HepG2 (cell line): ENCODE data around the gene ARHGEF4. TPM values are rescaled to one million over a fixed set of nuclear protein-coding genes. Genes with fewer than 3 reads are reported as not detected.

Source experiments
- ATAC-seq: fragments of 200-7000 bp; cut with Tn5 transposase; 3 replicates; pipeline ENCODE4 v1.9.1; 2020; ENCODE audit warnings: mild to moderate bottlenecking, moderate library complexity
- BruUV-seq: library from RNA; stranded (reverse); fragments of 400-500 nt; replicated peaks from 2 replicates; lab custom pipeline; 2021; lab: Mats Ljungman, UMichigan
- CTCF ChIA-PET: fragments of 300-600 bp; formaldehyde crosslinking; extraction: SDS; loops from one replicate; lab custom pipeline; 2021; ENCODE audit warnings: low total read pairs, inconsistent platforms, low intra/inter-chr PET ratio; lab: Yijun Ruan, JAX
- POLR2A ChIA-PET: fragments of 350-600 bp; sonication (Branson Sonifier 250); formaldehyde crosslinking; loops from one replicate; lab custom pipeline; 2020; ENCODE audit warnings: antibody characterized with exemption, inconsistent platforms; lab: Yijun Ruan, JAX
- DNase-seq: peaks from one replicate; pipeline ENCODE4 v3.0.0-alpha.2; 2015; ENCODE audit warnings: low spot score
- FAIRE-seq: peaks from 3 replicates; lab custom pipeline; 2011; peaks lifted over from hg19 to GRCh38; lab: Jason Lieb, UNC
- H2AFZ ChIP-seq: one replicate; pipeline ENCODE4 v1.6.1; 2011; ENCODE audit warnings: low read length, inconsistent platforms
- H3K27ac ChIP-seq: fragments of 300-600 bp; 3 replicates; pipeline ENCODE4 v1.8.0; 2011; ENCODE audit warnings: mixed run types, mild to moderate bottlenecking, mixed read lengths, low read length, inconsistent platforms; ENCODE audit not compliant: insufficient read depth; ENCODE audit errors: extremely low read length
- H3K27me3 ChIP-seq, 2 experiments: fragments of 200-600 bp in 1 of 2; 2 replicates in 1 of 2; 3 replicates in 1 of 2; pipeline versions ENCODE4 v1.6.0 to v1.8.0; 2011; ENCODE audit warnings: low read length in 2 of 2, mild to moderate bottlenecking in 2 of 2, moderate library complexity in 2 of 2, inconsistent platforms in 1 of 2; ENCODE audit not compliant: insufficient read depth in 2 of 2, control insufficient read depth in 1 of 2
- H3K36me3 ChIP-seq, 2 experiments: fragments of 200-600 bp in 1 of 2; replicated peaks in 1 of 2; 2 replicates in 1 of 2; 3 replicates in 1 of 2; pipeline versions ENCODE4 v1.5.1 to v1.8.0; 2011; ENCODE audit warnings: low read length in 2 of 2, inconsistent platforms in 1 of 2; ENCODE audit not compliant: insufficient read depth in 2 of 2, control insufficient read depth in 1 of 2
- H3K4me1 ChIP-seq: 2 replicates; pipeline ENCODE4 v1.5.1; 2012; ENCODE audit warnings: low read length, inconsistent platforms; ENCODE audit not compliant: insufficient read depth
- H3K4me2 ChIP-seq: 2 replicates; pipeline ENCODE4 v1.6.0; 2011; ENCODE audit warnings: low read depth, low read length, inconsistent platforms
- H3K4me3 ChIP-seq, 3 experiments: fragments of 200-600 bp in 1 of 3; sonication (generic), shearing (Covaris generic) in 1 of 3; replicated peaks in 1 of 3; 2 replicates each; pipeline ENCODE4 v1.5.1; 2011 to 2016; ENCODE audit warnings: low read length in 3 of 3, inconsistent platforms in 2 of 3, low read depth in 2 of 3, mild to moderate bottlenecking in 2 of 3, control low read depth in 1 of 3, mixed read lengths in 1 of 3; ENCODE audit not compliant: insufficient read depth in 1 of 3
- H3K79me2 ChIP-seq: one replicate; pipeline ENCODE4 v1.6.1; 2011; ENCODE audit warnings: low read length, inconsistent platforms; ENCODE audit not compliant: insufficient read depth
- H3K9ac ChIP-seq: 2 replicates; pipeline ENCODE4 v1.6.0; 2011; ENCODE audit warnings: mild to moderate bottlenecking, low read depth, low read length, inconsistent platforms; ENCODE audit not compliant: insufficient read depth
- H3K9me3 ChIP-seq: 2 replicates; pipeline ENCODE4 v1.5.1; 2012; ENCODE audit warnings: mild to moderate bottlenecking, low read length
- H4K20me1 ChIP-seq: 2 replicates; pipeline ENCODE4 v1.6.0; 2011; ENCODE audit warnings: inconsistent platforms, mild to moderate bottlenecking, low read length, moderate library complexity; ENCODE audit not compliant: insufficient read depth
- IRX3 ChIP-seq: sonication (generic); formaldehyde crosslinking; IDR thresholded peaks from 2 replicates; pipeline ENCODE4 v1.8.1; 2023; ENCODE audit warnings: mild to moderate bottlenecking, low read depth, missing genetic modification reagents, borderline replicate concordance
- MEIS1 ChIP-seq: sonication (generic); formaldehyde crosslinking; IDR thresholded peaks from 2 replicates; pipeline ENCODE4 v1.9.0; 2021; ENCODE audit warnings: mild to moderate bottlenecking, missing genetic modification reagents, moderate library complexity, borderline replicate concordance
- RORA ChIP-seq: sonication (generic); formaldehyde crosslinking; IDR thresholded peaks from 2 replicates; pipeline ENCODE4 v1.5.0; 2020; ENCODE audit warnings: mild to moderate bottlenecking, missing genetic modification reagents, moderate library complexity
- SNRNP70 ChIP-seq: fragments of 200-400 bp; formaldehyde crosslinking; IDR thresholded peaks from 2 replicates; pipeline ENCODE4 v1.6.1; 2017; ENCODE audit warnings: mild to moderate bottlenecking, low read depth, low read length, moderate library complexity
- TBP ChIP-seq: sonication (generic); formaldehyde crosslinking; IDR thresholded peaks from 2 replicates; pipeline ENCODE4 v1.5.0; 2020; ENCODE audit warnings: missing genetic modification reagents
- ZNF121 ChIP-seq: sonication (generic); formaldehyde crosslinking; IDR thresholded peaks from 2 replicates; pipeline ENCODE4 v1.5.0; 2020; ENCODE audit warnings: mild to moderate bottlenecking, missing genetic modification reagents
- ZNF292 ChIP-seq: sonication (generic); formaldehyde crosslinking; IDR thresholded peaks from 2 replicates; pipeline ENCODE4 v1.8.1; 2022; ENCODE audit warnings: mild to moderate bottlenecking, low read depth, missing genetic modification reagents, borderline replicate concordance
- ZNF30 ChIP-seq: sonication (generic); formaldehyde crosslinking; IDR thresholded peaks from 2 replicates; pipeline ENCODE4 v1.5.0; 2020; ENCODE audit warnings: mild to moderate bottlenecking, missing genetic modification reagents
- WGBS: methylation state at CpG from one replicate; pipeline ENCODE4 v1.1.6; 2017; ENCODE audit warnings: low lambda C conversion rate; 5-methylcytosine and 5-hydroxymethylcytosine counted together
- in situ Hi-C: cut with HindIII; loops from 2 replicates; pipeline ENCODE4 v1.10.0; 2017; ENCODE audit warnings: low pct_unique_long_range_greater_than_20kb; ENCODE audit not compliant: extremely low pct_ligation_motif_present
- intact Hi-C: fragments of 100-400 bp; cut with micrococcal nuclease; formaldehyde crosslinking; loops from one replicate; pipeline ENCODE4 v1.10.0; 2022; ENCODE audit not compliant: unreplicated experiment
- polyA plus RNA-seq, 8 experiments: library from polyadenylated mRNA; depleted of rRNA in 3 of 8; stranded (reverse) in 7 of 8; unstranded in 1 of 8; fragments of >200 nt; fragmentation: Illumina TruSeq in 4 of 8; extraction: Trizol in 4 of 8; gene quantifications; 2 replicates each; pipeline versions ENCODE4 v1.2.1 to v1.2.3, GENCODE V29; 2011 to 2016; ENCODE audit warnings: low read depth in 4 of 8, missing spikeins in 1 of 8, mixed read lengths in 1 of 8; ENCODE audit not compliant: insufficient read depth in 1 of 8
- total RNA-seq, 5 experiments: library from RNA; depleted of rRNA; stranded (reverse); fragments of >200 nt; fragmentation: Illumina TruSeq; extraction: Trizol; gene quantifications; 2 replicates each; pipeline ENCODE4 v1.2.3, GENCODE V29; 2016; ENCODE audit warnings: low read depth in 1 of 5
- TF ChIP-seq, protein P1 (sequence below): sonication (generic); formaldehyde crosslinking; IDR thresholded peaks from 2 replicates; pipeline ENCODE4 v1.4.0; 2020; ENCODE audit warnings: missing genetic modification reagents
- TF ChIP-seq, protein P2 (sequence below): sonication (generic); formaldehyde crosslinking; IDR thresholded peaks from 2 replicates; pipeline ENCODE4 v1.4.0; 2020; ENCODE audit warnings: missing genetic modification reagents

Gene ARHGEF4
- total and polyA plus RNA-seq, 2 of the 13 experiments (the other 11 are each of a cell fraction or from before 2014, with no cell fraction given), result 0.11 to 0.13 TPM

DNA sequence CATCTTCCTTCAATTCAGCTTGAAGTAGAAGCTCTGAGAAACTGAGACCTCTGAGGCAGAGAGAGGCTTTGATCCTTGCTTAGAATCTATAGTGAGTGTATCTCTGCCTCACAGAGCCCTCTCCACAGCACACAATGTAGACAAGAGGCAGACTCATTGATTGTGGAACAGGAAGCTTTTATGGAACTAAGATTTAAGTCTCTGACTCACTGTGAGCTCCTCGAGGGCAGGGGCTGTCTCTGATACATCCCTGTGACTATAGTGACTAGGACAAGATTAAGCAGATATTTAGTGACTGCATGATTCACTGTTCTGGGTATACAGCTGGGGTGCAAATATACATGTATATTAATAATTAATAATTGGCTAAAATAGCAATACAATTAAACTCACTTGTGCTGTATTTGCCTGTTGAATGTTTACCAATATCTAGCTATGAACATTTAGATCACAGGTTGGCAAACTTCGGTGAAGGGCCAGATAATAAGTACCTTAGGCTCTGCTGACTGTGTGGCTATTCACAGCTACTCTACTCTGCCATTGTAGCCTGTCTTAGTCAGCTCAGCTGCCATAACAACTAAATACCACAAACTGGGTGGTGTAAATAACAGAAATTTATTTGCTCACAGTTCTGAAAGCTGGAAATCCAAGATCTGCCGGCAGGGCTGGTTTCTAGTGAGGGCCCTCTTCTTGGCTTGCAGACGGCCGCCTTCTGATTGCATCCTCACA lies 54.4 kb downstream of the ARHGEF4 start:
- Histone ChIP-seq H3K36me3 (no peaks in the 10 kb centered on the region; a peak in 1 of 5 replicates), H3K79me2 (no peaks in the 10 kb centered on the region), H3K27me3 (peaks cover 5 to 36% of the 10 kb centered on the region in 2 experiments), H3K4me2 (no peak overlapping the region), H3K9ac (no peak overlapping the region), H3K9me3 (no peaks in the 10 kb centered on the region), H3K27ac (no peak overlapping the region), H3K4me1 (no peaks in the 10 kb centered on the region), H4K20me1 (no peaks in the 10 kb centered on the region), H2AFZ (no peak overlapping the region), H3K4me3 (no peak overlapping the region)
- no peak for ATAC-seq
- no TSS peak for BruUV-seq
- in situ Hi-C loops, result no loop called here
- no peak for FAIRE-seq
- 3% methylated on average over 5 of the region's 5 CpGs for WGBS
- ChIA-PET POLR2A (no interaction called here), CTCF (no interaction called here)
- DNase-seq, result no peak
- TF ChIP-seq TBP (CRISPR knock-in tag) (no peak), RORA (no peak), ZNF121 (CRISPR knock-in tag) (no peak), SNRNP70 (no peak), ZNF292 (CRISPR knock-in tag) (no peak), IRX3 (no peak), ZNF30 (CRISPR knock-in tag) (no peak), MEIS1 (CRISPR knock-in tag) (no peak)
- TF ChIP-seq, protein P1, sequence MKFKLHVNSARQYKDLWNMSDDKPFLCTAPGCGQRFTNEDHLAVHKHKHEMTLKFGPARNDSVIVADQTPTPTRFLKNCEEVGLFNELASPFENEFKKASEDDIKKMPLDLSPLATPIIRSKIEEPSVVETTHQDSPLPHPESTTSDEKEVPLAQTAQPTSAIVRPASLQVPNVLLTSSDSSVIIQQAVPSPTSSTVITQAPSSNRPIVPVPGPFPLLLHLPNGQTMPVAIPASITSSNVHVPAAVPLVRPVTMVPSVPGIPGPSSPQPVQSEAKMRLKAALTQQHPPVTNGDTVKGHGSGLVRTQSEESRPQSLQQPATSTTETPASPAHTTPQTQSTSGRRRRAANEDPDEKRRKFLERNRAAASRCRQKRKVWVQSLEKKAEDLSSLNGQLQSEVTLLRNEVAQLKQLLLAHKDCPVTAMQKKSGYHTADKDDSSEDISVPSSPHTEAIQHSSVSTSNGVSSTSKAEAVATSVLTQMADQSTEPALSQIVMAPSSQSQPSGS (CRISPR knock-in tag), result no peak
- TF ChIP-seq, protein P2, sequence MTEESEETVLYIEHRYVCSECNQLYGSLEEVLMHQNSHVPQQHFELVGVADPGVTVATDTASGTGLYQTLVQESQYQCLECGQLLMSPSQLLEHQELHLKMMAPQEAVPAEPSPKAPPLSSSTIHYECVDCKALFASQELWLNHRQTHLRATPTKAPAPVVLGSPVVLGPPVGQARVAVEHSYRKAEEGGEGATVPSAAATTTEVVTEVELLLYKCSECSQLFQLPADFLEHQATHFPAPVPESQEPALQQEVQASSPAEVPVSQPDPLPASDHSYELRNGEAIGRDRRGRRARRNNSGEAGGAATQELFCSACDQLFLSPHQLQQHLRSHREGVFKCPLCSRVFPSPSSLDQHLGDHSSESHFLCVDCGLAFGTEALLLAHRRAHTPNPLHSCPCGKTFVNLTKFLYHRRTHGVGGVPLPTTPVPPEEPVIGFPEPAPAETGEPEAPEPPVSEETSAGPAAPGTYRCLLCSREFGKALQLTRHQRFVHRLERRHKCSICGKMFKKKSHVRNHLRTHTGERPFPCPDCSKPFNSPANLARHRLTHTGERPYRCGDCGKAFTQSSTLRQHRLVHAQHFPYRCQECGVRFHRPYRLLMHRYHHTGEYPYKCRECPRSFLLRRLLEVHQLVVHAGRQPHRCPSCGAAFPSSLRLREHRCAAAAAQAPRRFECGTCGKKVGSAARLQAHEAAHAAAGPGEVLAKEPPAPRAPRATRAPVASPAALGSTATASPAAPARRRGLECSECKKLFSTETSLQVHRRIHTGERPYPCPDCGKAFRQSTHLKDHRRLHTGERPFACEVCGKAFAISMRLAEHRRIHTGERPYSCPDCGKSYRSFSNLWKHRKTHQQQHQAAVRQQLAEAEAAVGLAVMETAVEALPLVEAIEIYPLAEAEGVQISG (CRISPR knock-in tag), result no peak
- intact Hi-C loops, result no loop called here
